A549 (cell line): ENCODE measurements around the gene HAX1. TPM values are rescaled to one million over a fixed set of nuclear protein-coding genes. Genes with fewer than 3 reads are reported as not detected.

ENCODE experiments used
- ATAC-seq, 2 experiments: fragments of 200-7000 bp in 1 of 2; fragments of >200 bp in 1 of 2; cut with Nextera tagmentation in 1 of 2; cut with Tn5 transposase in 1 of 2; 3 replicates each; pipeline versions ENCODE4 v1.8.0 to v1.9.1; 2018 to 2020; ENCODE audit warnings: mild to moderate bottlenecking in 1 of 2, moderate library complexity in 1 of 2
- CTCF ChIA-PET: fragments of 300-600 bp; sonication (Branson Sonifier 250); formaldehyde crosslinking; extraction: SDS; loops from one replicate; lab custom pipeline; 2021; ENCODE audit warnings: antibody characterized with exemption, inconsistent platforms; lab: Yijun Ruan, JAX
- POLR2A ChIA-PET: fragments of 350-600 bp; formaldehyde crosslinking; extraction: SDS; loops from one replicate; lab custom pipeline; 2021; ENCODE audit warnings: antibody characterized with exemption, inconsistent platforms; lab: Yijun Ruan, JAX
- DNase-seq, 2 experiments: peaks; one replicate each; pipeline versions ENCODE4 v3.0.0 to v3.0.0-alpha.2; 2011 to 2016; ENCODE audit warnings: low read depth in 1 of 2, low spot score in 1 of 2
- FAIRE-seq: peaks from 2 replicates; lab custom pipeline; 2011; peaks lifted over from hg19 to GRCh38; lab: Jason Lieb, UNC
- H3K27ac ChIP-seq, 2 experiments: fragments of >200 bp; sonication (Bioruptor Twin); formaldehyde crosslinking; 3 replicates each; pipeline ENCODE4 v1.5.1; 2016 to 2017
- H3K4me1 ChIP-seq: fragments of >200 bp; sonication (Bioruptor Twin); formaldehyde crosslinking; 3 replicates; pipeline ENCODE4 v1.6.1; 2016
- H3K4me2 ChIP-seq: fragments of >200 bp; sonication (Bioruptor Twin); formaldehyde crosslinking; 3 replicates; pipeline ENCODE4 v1.6.1; 2016
- H3K4me3 ChIP-seq: fragments of >200 bp; sonication (Bioruptor Twin); formaldehyde crosslinking; 3 replicates; pipeline ENCODE4 v1.5.1; 2016
- H3K9me3 ChIP-seq: fragments of >200 bp; sonication (Bioruptor Twin); formaldehyde crosslinking; 3 replicates; pipeline ENCODE4 v1.6.1; 2016
- CHD2 ChIP-seq: fragments of 150-350 bp; IDR thresholded peaks from 2 replicates; pipeline ENCODE4 v1.6.1; 2014; ENCODE audit warnings: low read length; ENCODE audit not compliant: partially characterized antibody
- EHMT2 ChIP-seq: fragments of 200-600 bp; sonication (generic); IDR thresholded peaks from 2 replicates; pipeline ENCODE4 v1.6.1; 2016; ENCODE audit warnings: antibody characterized with exemption, low read depth, mild to moderate bottlenecking, moderate library complexity
- FOSB ChIP-seq: fragments of 250-450 bp; sonication (Bioruptor Pico); IDR thresholded peaks from 2 replicates; pipeline ENCODE4 v1.5.0; 2020; ENCODE audit warnings: mild to moderate bottlenecking, moderate library complexity
- FOXS1 ChIP-seq: fragments of 250-450 bp; sonication (Bioruptor Pico); IDR thresholded peaks from 2 replicates; pipeline ENCODE4 v1.5.0; 2020; ENCODE audit warnings: mild to moderate bottlenecking, moderate library complexity
- HOXA7 ChIP-seq: fragments of 250-450 bp; sonication (Bioruptor Pico); IDR thresholded peaks from 2 replicates; pipeline ENCODE4 v1.5.0; 2020; ENCODE audit warnings: mild to moderate bottlenecking, moderate library complexity
- HOXB5 ChIP-seq: fragments of 250-450 bp; sonication (Bioruptor Pico); IDR thresholded peaks from 2 replicates; pipeline ENCODE4 v1.5.0; 2020; ENCODE audit warnings: mild to moderate bottlenecking, moderate library complexity
- JUN ChIP-seq, 2 experiments: fragments of >200 bp; sonication (Bioruptor Twin); formaldehyde crosslinking; IDR thresholded peaks; 2 replicates in 1 of 2; 3 replicates in 1 of 2; pipeline ENCODE4 v1.6.1; 2016 to 2017
- KDM1A ChIP-seq: fragments of 200-600 bp; sonication (generic); IDR thresholded peaks from 2 replicates; pipeline ENCODE4 v1.6.1; 2016; ENCODE audit warnings: low read depth, mild to moderate bottlenecking
- NFE2L2 ChIP-seq: fragments of 150-350 bp; conservative IDR thresholded peaks from 2 replicates; pipeline ENCODE4 v1.6.1; 2014; ENCODE audit warnings: low read length
- PHF8 ChIP-seq: fragments of 200-600 bp; sonication (generic); IDR thresholded peaks from 2 replicates; pipeline ENCODE4 v1.6.1; 2016; ENCODE audit warnings: low read depth, mild to moderate bottlenecking, antibody characterized with exemption, moderate library complexity, borderline replicate concordance
- POLR2AphosphoS2 ChIP-seq: conservative IDR thresholded peaks from 2 replicates; pipeline ENCODE4 v1.6.1; 2012; ENCODE audit warnings: low read length, improper control_type of control experiment, inconsistent platforms
- RCOR1 ChIP-seq: fragments of 150-350 bp; IDR thresholded peaks from 2 replicates; pipeline ENCODE4 v1.6.1; 2014; ENCODE audit warnings: antibody characterized with exemption, low read length, low read depth
- TFCP2L1 ChIP-seq: fragments of 250-450 bp; sonication (Bioruptor Pico); IDR thresholded peaks from 2 replicates; pipeline ENCODE4 v1.5.0; 2021; ENCODE audit warnings: mild to moderate bottlenecking
- WGBS: methylation state at CpG from one replicate; pipeline ENCODE4 v1.1.6; 2017; ENCODE audit errors: missing lambda C conversion rate; 5-methylcytosine and 5-hydroxymethylcytosine counted together
- polyA plus RNA-seq, 4 experiments: library from polyadenylated mRNA; depleted of rRNA in 3 of 4; stranded (reverse); fragments of >200 nt; fragmentation: RNase III in 1 of 4; extraction: RNeasy Plus Mini Kit Qiagen cat#74134 plus additional on column Dnase treatment in 1 of 4; gene quantifications; 2 replicates in 3 of 4; 3 replicates in 1 of 4; pipeline ENCODE4 v1.2.3, GENCODE V29; 2011 to 2017
- TF ChIP-seq, protein P1 (sequence below): IDR thresholded peaks from 2 replicates; pipeline ENCODE4 v1.6.1; 2012
- TF ChIP-seq, protein P2 (sequence below): fragments of >200 bp; sonication (Bioruptor Twin); formaldehyde crosslinking; IDR thresholded peaks from 3 replicates; pipeline ENCODE4 v1.6.1; 2016
- TF ChIP-seq, protein P3 (sequence below): fragments of 200-600 bp; sonication (generic); IDR thresholded peaks from 2 replicates; pipeline ENCODE4 v1.6.1; 2016; ENCODE audit warnings: antibody characterized with exemption, mild to moderate bottlenecking, moderate library complexity
- TF ChIP-seq, protein P4 (sequence below): IDR thresholded peaks from 2 replicates; pipeline ENCODE4 v1.6.1; 2012; ENCODE audit warnings: low read depth, borderline replicate concordance
- TF ChIP-seq, protein P5 (sequence below): fragments of >200 bp; sonication (Bioruptor Twin); formaldehyde crosslinking; IDR thresholded peaks from 3 replicates; pipeline ENCODE4 v1.5.1; 2016

Gene HAX1
- polyA plus RNA-seq, 2 of the 4 experiments (the other 2 are of a cell fraction) = 78.4 to 123 TPM

DNA sequence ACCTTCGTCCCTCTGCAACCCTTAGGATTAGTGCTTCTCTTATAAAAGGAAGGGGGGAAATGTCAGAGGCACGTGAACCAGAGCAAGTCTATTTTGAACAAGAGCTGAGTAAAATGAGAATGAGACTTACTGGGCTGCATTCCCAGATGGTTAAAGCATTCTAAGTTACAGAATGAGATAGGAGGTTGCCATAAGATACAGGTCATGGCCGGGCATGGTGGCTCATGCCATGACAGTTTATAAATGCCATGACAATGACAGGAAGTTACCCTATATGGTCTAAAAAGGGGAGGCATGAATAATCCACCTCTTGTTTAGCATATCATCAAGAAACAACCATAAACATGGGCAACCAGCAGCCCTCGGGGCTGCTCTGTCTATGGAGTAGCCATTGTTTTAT, 46.0 kb downstream of the HAX1 start:
- TF ChIP-seq TFCP2L1 (CRISPR knock-in tag) (no peak), EHMT2 (no peak), JUN (IDR thresholded peaks at IDR 0.05) (no peak), FOXS1 (CRISPR knock-in tag) (no peak), RCOR1 (no peak), FOSB (CRISPR knock-in tag) (no peak), PHF8 (no peak), HOXA7 (CRISPR knock-in tag) (no peak), HOXB5 (CRISPR knock-in tag) (no peak), NFE2L2 (no peak), CHD2 (no peak), POLR2AphosphoS2 (no peak), KDM1A (no peak)
- TF ChIP-seq, protein P1, sequence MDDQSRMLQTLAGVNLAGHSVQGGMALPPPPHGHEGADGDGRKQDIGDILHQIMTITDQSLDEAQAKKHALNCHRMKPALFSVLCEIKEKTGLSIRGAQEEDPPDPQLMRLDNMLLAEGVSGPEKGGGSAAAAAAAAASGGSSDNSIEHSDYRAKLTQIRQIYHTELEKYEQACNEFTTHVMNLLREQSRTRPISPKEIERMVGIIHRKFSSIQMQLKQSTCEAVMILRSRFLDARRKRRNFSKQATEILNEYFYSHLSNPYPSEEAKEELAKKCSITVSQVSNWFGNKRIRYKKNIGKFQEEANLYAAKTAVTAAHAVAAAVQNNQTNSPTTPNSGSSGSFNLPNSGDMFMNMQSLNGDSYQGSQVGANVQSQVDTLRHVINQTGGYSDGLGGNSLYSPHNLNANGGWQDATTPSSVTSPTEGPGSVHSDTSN = no peak
- TF ChIP-seq, protein P2, sequence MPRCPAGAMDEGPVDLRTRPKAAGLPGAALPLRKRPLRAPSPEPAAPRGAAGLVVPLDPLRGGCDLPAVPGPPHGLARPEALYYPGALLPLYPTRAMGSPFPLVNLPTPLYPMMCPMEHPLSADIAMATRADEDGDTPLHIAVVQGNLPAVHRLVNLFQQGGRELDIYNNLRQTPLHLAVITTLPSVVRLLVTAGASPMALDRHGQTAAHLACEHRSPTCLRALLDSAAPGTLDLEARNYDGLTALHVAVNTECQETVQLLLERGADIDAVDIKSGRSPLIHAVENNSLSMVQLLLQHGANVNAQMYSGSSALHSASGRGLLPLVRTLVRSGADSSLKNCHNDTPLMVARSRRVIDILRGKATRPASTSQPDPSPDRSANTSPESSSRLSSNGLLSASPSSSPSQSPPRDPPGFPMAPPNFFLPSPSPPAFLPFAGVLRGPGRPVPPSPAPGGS = no peak
- TF ChIP-seq, protein P3, sequence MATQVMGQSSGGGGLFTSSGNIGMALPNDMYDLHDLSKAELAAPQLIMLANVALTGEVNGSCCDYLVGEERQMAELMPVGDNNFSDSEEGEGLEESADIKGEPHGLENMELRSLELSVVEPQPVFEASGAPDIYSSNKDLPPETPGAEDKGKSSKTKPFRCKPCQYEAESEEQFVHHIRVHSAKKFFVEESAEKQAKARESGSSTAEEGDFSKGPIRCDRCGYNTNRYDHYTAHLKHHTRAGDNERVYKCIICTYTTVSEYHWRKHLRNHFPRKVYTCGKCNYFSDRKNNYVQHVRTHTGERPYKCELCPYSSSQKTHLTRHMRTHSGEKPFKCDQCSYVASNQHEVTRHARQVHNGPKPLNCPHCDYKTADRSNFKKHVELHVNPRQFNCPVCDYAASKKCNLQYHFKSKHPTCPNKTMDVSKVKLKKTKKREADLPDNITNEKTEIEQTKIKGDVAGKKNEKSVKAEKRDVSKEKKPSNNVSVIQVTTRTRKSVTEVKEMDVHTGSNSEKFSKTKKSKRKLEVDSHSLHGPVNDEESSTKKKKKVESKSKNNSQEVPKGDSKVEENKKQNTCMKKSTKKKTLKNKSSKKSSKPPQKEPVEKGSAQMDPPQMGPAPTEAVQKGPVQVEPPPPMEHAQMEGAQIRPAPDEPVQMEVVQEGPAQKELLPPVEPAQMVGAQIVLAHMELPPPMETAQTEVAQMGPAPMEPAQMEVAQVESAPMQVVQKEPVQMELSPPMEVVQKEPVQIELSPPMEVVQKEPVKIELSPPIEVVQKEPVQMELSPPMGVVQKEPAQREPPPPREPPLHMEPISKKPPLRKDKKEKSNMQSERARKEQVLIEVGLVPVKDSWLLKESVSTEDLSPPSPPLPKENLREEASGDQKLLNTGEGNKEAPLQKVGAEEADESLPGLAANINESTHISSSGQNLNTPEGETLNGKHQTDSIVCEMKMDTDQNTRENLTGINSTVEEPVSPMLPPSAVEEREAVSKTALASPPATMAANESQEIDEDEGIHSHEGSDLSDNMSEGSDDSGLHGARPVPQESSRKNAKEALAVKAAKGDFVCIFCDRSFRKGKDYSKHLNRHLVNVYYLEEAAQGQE = no peak
- TF ChIP-seq, protein P4, sequence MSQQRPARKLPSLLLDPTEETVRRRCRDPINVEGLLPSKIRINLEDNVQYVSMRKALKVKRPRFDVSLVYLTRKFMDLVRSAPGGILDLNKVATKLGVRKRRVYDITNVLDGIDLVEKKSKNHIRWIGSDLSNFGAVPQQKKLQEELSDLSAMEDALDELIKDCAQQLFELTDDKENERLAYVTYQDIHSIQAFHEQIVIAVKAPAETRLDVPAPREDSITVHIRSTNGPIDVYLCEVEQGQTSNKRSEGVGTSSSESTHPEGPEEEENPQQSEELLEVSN = no peak
- TF ChIP-seq, protein P5, sequence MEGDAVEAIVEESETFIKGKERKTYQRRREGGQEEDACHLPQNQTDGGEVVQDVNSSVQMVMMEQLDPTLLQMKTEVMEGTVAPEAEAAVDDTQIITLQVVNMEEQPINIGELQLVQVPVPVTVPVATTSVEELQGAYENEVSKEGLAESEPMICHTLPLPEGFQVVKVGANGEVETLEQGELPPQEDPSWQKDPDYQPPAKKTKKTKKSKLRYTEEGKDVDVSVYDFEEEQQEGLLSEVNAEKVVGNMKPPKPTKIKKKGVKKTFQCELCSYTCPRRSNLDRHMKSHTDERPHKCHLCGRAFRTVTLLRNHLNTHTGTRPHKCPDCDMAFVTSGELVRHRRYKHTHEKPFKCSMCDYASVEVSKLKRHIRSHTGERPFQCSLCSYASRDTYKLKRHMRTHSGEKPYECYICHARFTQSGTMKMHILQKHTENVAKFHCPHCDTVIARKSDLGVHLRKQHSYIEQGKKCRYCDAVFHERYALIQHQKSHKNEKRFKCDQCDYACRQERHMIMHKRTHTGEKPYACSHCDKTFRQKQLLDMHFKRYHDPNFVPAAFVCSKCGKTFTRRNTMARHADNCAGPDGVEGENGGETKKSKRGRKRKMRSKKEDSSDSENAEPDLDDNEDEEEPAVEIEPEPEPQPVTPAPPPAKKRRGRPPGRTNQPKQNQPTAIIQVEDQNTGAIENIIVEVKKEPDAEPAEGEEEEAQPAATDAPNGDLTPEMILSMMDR = no peak
- H3K4me1 ChIP-seq = no peaks in the 10 kb centered on the region
- FAIRE-seq = no peak
- H3K9me3 ChIP-seq = no peaks in the 10 kb centered on the region
- CTCF ChIA-PET = interaction anchor here (4.1 to 13.9 kb wide), 2 partner anchors 9 to 24 kb away, joined by 14 to 268 read pairs; no protein-coding TSS in a partner anchor
- 32% methylated on average over 4 of the region's 4 CpGs for WGBS
- DNase-seq = no peak
- H3K27ac ChIP-seq = no peak overlapping the region
- no peak overlapping the region for H3K4me2 ChIP-seq
- POLR2A ChIA-PET = no interaction called here
- no peak overlapping the region for H3K4me3 ChIP-seq
- no peak for ATAC-seq
